ENCODE results near the gene TEKT2.

GRCh38 chr1:36128905-36129206 lies 45.0 kb downstream of the TEKT2 start:
- TF ChIP-seq EGR1 (IDR thresholded peaks at IDR 0.05; ENCODE audit: borderline replicate concordance, low read depth, low read length), result no peak
- TF ChIP-seq POLR2A (IDR thresholded peaks at IDR 0.05; ENCODE audit: control extremely low read depth in 1 of 2, low read depth in 2 of 2, low read length in 2 of 2), result no peak
- TF ChIP-seq CHD2 (IDR thresholded peaks at IDR 0.05; ENCODE audit: low read length), result no peak
- no peak for TF ChIP-seq TAF7 (optimal IDR thresholded peaks at IDR 0.05; ENCODE audit: borderline replicate concordance, low read depth, low read length)
